Breast epithelium (tissue), 4 donors: Measurements from ENCODE around the gene TMED4. TPM values are rescaled to one million over a fixed set of nuclear protein-coding genes. Genes with fewer than 3 reads are reported as not detected.

Experiments used
- DNase-seq, 2 donors: peaks; one replicate each; pipeline ENCODE4 v3.0.0-alpha.2; 2019; ENCODE audit warnings: low spot score in 2 of 2
- H3K27ac ChIP-seq, 2 donors: fragments of 200-600 bp; sonication (generic) in 1 of 2; one replicate each; pipeline ENCODE4 v1.5.1; 2016 to 2019; ENCODE audit warnings: mild to moderate bottlenecking in 1 of 2
- H3K27me3 ChIP-seq, 2 donors: fragments of 200-600 bp; sonication (generic) in 1 of 2; one replicate each; pipeline versions ENCODE4 v1.5.1 to v1.6.0; 2017 to 2019; ENCODE audit warnings: control low read depth in 1 of 2, mild to moderate bottlenecking in 1 of 2
- H3K36me3 ChIP-seq: fragments of 200-600 bp; one replicate; pipeline ENCODE4 v1.5.1; 2019
- H3K4me1 ChIP-seq, 2 donors: fragments of 200-600 bp; sonication (generic); one replicate each; pipeline ENCODE4 v1.5.1; 2016 to 2019; ENCODE audit warnings: control low read depth in 1 of 2
- H3K4me3 ChIP-seq, 3 donors: fragments of 200-600 bp; sonication (generic); 1 replicate in 2 of 3; 2 replicates in 1 of 3; pipeline ENCODE4 v1.5.1; 2016 to 2019; ENCODE audit warnings: mild to moderate bottlenecking in 3 of 3, moderate library complexity in 2 of 3
- H3K9me3 ChIP-seq, 2 donors: fragments of 200-600 bp; sonication (generic) in 1 of 2; one replicate each; pipeline ENCODE4 v1.5.1; 2016 to 2019; ENCODE audit warnings: control low read depth in 1 of 2
- POLR2A ChIP-seq: fragments of 450-650 bp; IDR thresholded peaks from one replicate; pipeline ENCODE4 v1.6.1; 2016; ENCODE audit warnings: antibody characterized with exemption, mild to moderate bottlenecking, moderate library complexity
- POLR2AphosphoS5 ChIP-seq, 3 donors: sonication (generic); formaldehyde crosslinking; IDR thresholded peaks; one replicate each; pipeline ENCODE4 v1.6.1; 2017; ENCODE audit warnings: antibody characterized with exemption in 3 of 3
- intact Hi-C: fragments of 100-400 bp; cut with DNase I; formaldehyde crosslinking; loops from one replicate; pipeline ENCODE4 v1.15.1; 2023; ENCODE audit warnings: low total_unique reads
- total RNA-seq, 3 donors: library from RNA; depleted of rRNA; stranded (reverse); fragments of >200 nt; gene quantifications; one replicate each; pipeline ENCODE4 v1.1.0, GENCODE V29; 2016
- TF ChIP-seq, protein P1 (sequence below), 3 donors: fragments of 450-650 bp; IDR thresholded peaks; one replicate each; pipeline ENCODE4 v1.5.1; 2016 to 2017; ENCODE audit warnings: antibody characterized with exemption in 3 of 3, mild to moderate bottlenecking in 3 of 3, moderate library complexity in 3 of 3

TMED4 gene
- total RNA-seq, 3 donors from 2014 or later: 143 to 208 (median 171) TPM

DNA sequence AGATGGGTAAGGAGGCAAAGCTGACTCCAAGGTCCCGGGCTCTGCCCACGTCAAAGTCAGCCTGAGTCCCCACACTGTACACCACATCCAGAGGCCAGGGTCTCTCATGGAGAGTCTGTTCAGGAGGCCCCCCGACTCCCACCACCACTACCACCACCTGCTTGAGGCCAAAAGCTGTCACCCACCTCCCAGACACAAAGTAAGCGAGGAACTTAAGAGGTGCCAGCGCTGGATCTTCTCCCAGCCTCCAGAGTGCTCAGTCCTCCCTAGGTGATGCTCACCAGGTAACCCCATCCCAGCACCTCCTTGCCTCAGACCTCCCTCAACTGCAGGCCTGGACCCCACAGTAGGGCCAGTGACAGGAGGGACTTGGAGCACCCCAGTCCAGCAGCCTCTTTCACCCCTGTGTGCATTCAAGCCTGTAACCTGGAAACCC is 41.4 kb downstream of the TMED4 start:
- Histone ChIP-seq H3K4me1 (peaks cover 0 to 11% of the 10 kb centered on the region in 2 donors), H3K9me3 (no peaks in the 10 kb centered on the region), H3K27ac (no peak overlapping the region), H3K36me3 (no peaks in the 10 kb centered on the region), H3K27me3 (no peaks in the 10 kb centered on the region), H3K4me3 (no peak overlapping the region)
- TF ChIP-seq POLR2AphosphoS5 (IDR thresholded peaks at IDR 0.05) (no peak), POLR2A (no peak)
- TF ChIP-seq, protein P1, sequence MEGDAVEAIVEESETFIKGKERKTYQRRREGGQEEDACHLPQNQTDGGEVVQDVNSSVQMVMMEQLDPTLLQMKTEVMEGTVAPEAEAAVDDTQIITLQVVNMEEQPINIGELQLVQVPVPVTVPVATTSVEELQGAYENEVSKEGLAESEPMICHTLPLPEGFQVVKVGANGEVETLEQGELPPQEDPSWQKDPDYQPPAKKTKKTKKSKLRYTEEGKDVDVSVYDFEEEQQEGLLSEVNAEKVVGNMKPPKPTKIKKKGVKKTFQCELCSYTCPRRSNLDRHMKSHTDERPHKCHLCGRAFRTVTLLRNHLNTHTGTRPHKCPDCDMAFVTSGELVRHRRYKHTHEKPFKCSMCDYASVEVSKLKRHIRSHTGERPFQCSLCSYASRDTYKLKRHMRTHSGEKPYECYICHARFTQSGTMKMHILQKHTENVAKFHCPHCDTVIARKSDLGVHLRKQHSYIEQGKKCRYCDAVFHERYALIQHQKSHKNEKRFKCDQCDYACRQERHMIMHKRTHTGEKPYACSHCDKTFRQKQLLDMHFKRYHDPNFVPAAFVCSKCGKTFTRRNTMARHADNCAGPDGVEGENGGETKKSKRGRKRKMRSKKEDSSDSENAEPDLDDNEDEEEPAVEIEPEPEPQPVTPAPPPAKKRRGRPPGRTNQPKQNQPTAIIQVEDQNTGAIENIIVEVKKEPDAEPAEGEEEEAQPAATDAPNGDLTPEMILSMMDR (IDR thresholded peaks at IDR 0.05): no peak
- DNase-seq: no peak
- intact Hi-C loops: no loop called here

DNA sequence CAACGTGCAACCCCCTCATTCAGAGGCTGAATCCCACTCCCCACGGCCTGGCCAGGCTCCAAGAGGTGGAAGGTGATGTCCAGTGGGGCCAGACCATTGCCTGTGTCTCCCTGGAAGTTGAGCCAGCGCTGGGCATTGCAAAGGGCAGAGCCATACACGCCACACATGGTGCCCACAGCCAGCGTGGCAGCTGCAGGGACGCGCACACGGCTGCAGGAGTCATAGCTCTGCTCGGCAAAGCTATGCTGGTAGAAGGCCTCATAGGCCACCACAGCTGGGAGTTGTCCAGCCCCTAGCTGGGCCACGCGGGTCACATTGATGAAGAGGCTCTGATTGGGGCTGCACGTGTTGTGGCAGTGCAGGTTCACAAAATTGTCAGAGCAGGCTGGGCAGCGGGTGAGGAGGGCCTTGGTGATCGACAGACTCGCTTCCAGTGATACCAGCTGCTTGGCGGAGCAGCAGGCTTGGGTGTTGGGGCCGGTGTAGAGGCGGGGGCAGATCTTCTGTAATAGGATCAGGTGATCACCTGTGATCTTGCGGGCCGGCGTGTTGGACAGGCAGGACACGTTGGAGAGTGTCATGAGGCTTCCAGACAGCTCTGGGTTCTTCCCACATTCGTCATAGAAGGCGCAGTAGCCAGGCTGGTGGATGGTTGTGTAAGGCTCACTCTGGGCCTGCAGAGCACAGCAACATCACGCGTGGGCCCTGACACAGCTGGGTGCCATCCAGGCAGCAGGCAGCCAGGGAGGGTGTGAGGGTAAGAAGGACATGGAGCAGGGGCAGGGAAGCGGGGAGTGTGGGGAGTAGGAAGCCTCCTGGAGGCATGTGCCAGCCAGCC is 42.1 kb downstream of the TMED4 start:
- no peaks in the 10 kb centered on the region for H3K27me3 ChIP-seq
- DNase-seq: no peak
- no peaks in the 10 kb centered on the region for H3K36me3 ChIP-seq
- H3K9me3 ChIP-seq: no peaks in the 10 kb centered on the region
- no peak overlapping the region for H3K27ac ChIP-seq
- H3K4me1 ChIP-seq: peaks cover 0 to 11% of the 10 kb centered on the region in 2 donors
- TF ChIP-seq POLR2A: no peak
- H3K4me3 ChIP-seq: no peak overlapping the region
- intact Hi-C loops: loop anchor here (2.0 kb wide), 1 partner anchor 57 kb away; no protein-coding TSS in a partner anchor

DNA sequence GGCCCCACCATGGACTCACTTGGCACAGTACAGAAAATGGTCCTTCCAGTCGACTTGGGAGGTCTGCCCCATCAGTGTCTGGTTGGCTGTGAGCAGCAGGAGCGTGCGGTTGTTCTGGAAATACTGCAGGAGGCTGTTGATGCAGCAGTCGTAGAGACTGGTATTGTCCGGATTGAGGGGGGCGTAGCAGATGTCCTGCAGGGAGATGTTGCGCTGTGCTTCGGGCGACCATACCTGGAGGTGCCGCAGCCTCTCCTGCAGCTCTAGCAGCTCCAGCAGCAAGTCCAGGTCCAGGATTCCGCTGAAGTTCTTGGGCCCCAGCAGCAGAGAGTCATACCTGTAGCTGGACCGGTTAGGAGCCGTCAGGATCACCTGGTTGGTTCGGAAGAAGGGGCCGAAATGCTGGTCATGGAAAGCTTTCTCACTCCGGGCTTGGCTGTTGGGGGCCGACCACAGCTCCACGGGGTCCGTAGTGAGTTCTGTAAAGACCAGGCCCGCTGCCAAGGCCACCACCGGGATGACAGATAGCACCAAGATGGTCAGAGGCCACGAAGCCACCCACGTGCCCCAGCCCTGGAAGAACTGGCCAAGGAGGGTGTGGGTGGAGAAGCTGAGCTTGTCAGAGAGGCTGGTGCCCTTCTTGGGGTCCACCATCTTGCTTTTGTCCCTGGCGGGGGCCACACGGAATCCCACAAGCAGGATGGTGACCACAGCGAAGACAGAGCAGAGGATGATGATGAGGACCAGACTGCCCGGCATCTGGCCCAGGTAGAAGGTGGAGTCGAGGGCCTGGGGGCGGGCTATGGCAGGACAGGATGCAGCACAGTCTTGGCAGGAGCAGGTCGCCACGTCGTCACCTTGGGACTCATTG is 43.0 kb downstream of the TMED4 start:
- Histone ChIP-seq H3K27ac (no peak overlapping the region), H3K4me3 (no peak overlapping the region), H3K27me3 (no peaks in the 10 kb centered on the region), H3K9me3 (no peaks in the 10 kb centered on the region), H3K36me3 (no peaks in the 10 kb centered on the region), H3K4me1 (peaks cover 0 to 6% of the 10 kb centered on the region in 2 donors)
- intact Hi-C loops: loop anchor here (2.0 kb wide), 1 partner anchor 58 kb away; no protein-coding TSS in a partner anchor
- DNase-seq: no peak
- TF ChIP-seq POLR2A (no peak), POLR2AphosphoS5 (IDR thresholded peaks at IDR 0.05) (no peak)
- TF ChIP-seq, protein P1 (IDR thresholded peaks at IDR 0.05): no peak

DNA sequence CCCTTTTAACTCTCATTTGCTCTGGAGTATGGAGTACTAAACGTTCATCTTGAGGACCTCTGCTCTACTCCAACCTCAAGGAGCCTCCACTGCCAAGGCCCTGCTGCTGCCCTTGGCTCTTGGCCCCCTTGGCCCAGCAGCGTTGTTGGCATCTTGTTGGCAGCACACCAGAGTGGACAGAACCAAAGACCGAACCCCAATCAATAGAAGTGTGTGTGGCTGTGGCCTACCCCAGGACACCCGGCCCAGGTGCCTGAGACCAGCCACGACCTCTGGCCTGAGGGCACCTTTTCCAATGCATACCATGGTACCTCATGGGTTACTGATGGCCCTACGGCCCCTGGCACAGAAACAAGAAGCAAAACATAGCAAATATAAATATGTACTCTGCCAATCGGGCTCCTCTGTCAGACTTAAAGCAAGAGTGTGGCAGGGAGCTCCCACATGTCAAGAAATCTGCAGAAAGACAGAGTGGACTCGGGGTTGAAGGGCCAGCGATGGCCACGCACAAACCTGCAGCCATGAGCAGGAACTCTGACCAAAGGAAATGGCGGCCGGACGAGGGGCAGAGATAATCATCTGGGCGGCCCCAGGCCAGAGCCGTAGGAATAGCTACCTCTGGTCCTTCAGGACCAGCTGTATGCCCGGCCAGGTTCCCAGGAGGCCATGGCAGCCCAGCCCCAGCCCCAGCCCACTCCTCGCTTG is 43.8 kb downstream of the TMED4 start:
- no peak overlapping the region for H3K4me3 ChIP-seq
- H3K9me3 ChIP-seq: no peaks in the 10 kb centered on the region
- intact Hi-C loops: loop anchor here (2.0 kb wide), 1 partner anchor 59 kb away; no protein-coding TSS in a partner anchor
- H3K27me3 ChIP-seq: no peaks in the 10 kb centered on the region
- no peaks in the 10 kb centered on the region for H3K4me1 ChIP-seq
- no peaks in the 10 kb centered on the region for H3K36me3 ChIP-seq
- DNase-seq: no peak
- TF ChIP-seq POLR2A (no peak), POLR2AphosphoS5 (IDR thresholded peaks at IDR 0.05) (no peak)
- TF ChIP-seq, protein P1 (IDR thresholded peaks at IDR 0.05): no peak
- no peak overlapping the region for H3K27ac ChIP-seq

DNA sequence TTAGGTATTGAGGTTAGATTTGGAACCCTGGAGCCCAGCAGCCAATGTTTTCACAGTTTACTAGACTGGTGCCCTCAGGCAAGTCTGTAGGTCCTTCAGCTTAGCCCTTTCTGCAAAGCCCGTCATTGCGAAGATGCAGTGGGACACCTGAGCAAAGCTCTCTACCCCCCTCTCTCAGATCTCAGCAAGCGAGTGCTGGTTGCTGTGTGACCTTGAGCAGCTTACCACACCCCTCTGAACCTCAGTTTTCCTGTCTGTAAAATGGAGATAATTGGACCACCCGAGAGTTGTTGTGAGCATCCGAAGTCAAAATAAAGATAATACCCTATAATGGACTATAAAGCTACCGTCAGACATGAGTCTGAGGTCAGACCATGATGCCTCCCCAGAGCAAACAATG is 44.6 kb downstream of the TMED4 start:
- TF ChIP-seq POLR2AphosphoS5 (IDR thresholded peaks at IDR 0.05) (no peak), POLR2A (no peak)
- TF ChIP-seq, protein P1 (IDR thresholded peaks at IDR 0.05): no peak
- no peaks in the 10 kb centered on the region for H3K27me3 ChIP-seq
- no peak for DNase-seq
- H3K4me1 ChIP-seq: no peaks in the 10 kb centered on the region
- no peak overlapping the region for H3K4me3 ChIP-seq
- H3K9me3 ChIP-seq: no peaks in the 10 kb centered on the region
- no peaks in the 10 kb centered on the region for H3K36me3 ChIP-seq
- intact Hi-C loops: no loop called here
- no peak overlapping the region for H3K27ac ChIP-seq
